K562 (cell line): Measurements from ENCODE around the gene DCXR. TPM values are rescaled to one million over a fixed set of nuclear protein-coding genes. Genes with fewer than 3 reads are reported as not detected.

Source experiments
- DDX20 ChIP-seq: fragments of 450-650 bp; IDR thresholded peaks from 2 replicates; pipeline ENCODE4 v1.6.1; 2016; ENCODE audit warnings: missing genetic modification characterization, low read depth, mild to moderate bottlenecking, missing compliant biosample characterization, moderate library complexity
- DIDO1 ChIP-seq: fragments of 450-650 bp; IDR thresholded peaks from 2 replicates; pipeline ENCODE4 v1.6.1; 2016; ENCODE audit warnings: low read depth, missing biosample characterization, missing genetic modification characterization
- MBD2 ChIP-seq: sonication (generic); IDR thresholded peaks from 2 replicates; pipeline ENCODE4 v1.6.1; 2016; ENCODE audit warnings: low read depth, borderline replicate concordance
- SOX6 ChIP-seq: fragments of 450-650 bp; IDR thresholded peaks from 2 replicates; pipeline ENCODE4 v1.6.1; 2014; ENCODE audit warnings: mild to moderate bottlenecking
- ZNF24 ChIP-seq: fragments of 450-650 bp; IDR thresholded peaks from 2 replicates; pipeline ENCODE4 v1.6.1; 2016
- ZNF408 ChIP-seq: fragments of 250-450 bp; sonication (Bioruptor Pico); IDR thresholded peaks from 2 replicates; pipeline ENCODE4 v1.4.0; 2020; ENCODE audit warnings: low read depth, mild to moderate bottlenecking, moderate library complexity
- polyA plus RNA-seq, 8 experiments: library from polyadenylated mRNA; depleted of rRNA in 4 of 8; stranded (reverse) in 5 of 8; unstranded in 3 of 8; fragments of >200 nt; fragmentation: Nextera tagmentation in 2 of 8; fragmentation: Illumina TruSeq in 1 of 8; extraction: Ambion mirVana in 2 of 8; extraction: Trizol in 1 of 8; gene quantifications; 2 replicates each; pipeline versions ENCODE4 v1.2.1 to v1.2.3, GENCODE V29; 2011 to 2014; ENCODE audit warnings: inconsistent platforms in 1 of 8, missing spikeins in 1 of 8
- total RNA-seq, 7 experiments: library from RNA; depleted of rRNA in 6 of 7; stranded (reverse); fragments of >200 nt in 6 of 7; fragmentation: Illumina TruSeq in 2 of 7; extraction: Trizol in 2 of 7; gene quantifications; 2 replicates each; pipeline versions ENCODE4 v1.2.1 to v1.2.3, GENCODE V29; 2011 to 2021; ENCODE audit warnings: low replicate concordance in 1 of 7
- TF ChIP-seq, protein P1 (sequence below): sonication (generic); formaldehyde crosslinking; IDR thresholded peaks from 2 replicates; pipeline ENCODE4 v1.8.0; 2022; ENCODE audit warnings: mild to moderate bottlenecking, low read depth, missing genetic modification reagents
- TF ChIP-seq, protein P2 (sequence below): fragments of 450-650 bp; formaldehyde crosslinking; IDR thresholded peaks from 2 replicates; pipeline ENCODE4 v1.4.0; 2022; ENCODE audit warnings: missing genetic modification characterization

Gene DCXR
- total and polyA plus RNA-seq, 9 of the 15 experiments (the other 6 are each of a cell fraction or from before 2014, with no cell fraction given) = 21.3 to 274 (median 156) TPM

DNA sequence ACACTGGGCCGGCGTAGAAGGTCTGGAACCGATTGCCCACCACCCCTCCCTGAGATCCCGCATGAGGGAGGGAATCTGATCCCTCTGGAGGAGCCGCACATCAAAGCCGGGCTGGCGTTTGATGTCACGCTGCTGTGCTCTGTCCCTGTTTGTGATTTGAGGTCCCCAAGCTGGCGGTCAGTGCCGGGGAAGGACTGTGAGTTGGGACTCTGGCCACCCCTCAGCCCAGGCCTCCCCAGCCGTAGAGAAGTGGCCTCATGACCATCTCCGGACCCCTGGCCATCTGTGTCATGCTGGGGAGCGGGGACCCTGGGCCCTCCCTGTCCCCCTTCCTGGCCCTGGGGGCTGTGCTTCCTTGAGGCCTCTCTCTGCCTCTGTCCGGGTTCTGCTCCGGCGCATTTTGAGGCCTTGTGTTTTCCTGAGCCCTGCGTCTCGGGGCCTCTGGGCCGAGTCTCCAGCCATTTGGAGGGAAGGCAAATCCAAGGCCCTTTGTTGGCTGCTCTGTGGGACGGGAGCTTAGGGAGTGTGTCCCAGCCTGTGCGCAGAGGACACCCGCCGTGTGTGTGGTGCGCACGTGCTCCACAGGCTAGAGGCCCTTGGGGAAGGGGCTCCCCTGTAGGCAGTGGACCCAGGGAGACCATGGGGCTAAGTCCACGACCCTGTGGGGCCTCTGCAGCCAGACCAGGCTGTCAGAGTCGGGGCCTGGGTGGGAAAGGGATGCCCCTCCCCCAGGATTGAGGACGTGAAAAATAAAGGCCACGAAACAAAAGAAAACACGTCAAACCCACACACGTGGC, 45.0 kb downstream of the DCXR start (continued):
- TF ChIP-seq, protein P1, sequence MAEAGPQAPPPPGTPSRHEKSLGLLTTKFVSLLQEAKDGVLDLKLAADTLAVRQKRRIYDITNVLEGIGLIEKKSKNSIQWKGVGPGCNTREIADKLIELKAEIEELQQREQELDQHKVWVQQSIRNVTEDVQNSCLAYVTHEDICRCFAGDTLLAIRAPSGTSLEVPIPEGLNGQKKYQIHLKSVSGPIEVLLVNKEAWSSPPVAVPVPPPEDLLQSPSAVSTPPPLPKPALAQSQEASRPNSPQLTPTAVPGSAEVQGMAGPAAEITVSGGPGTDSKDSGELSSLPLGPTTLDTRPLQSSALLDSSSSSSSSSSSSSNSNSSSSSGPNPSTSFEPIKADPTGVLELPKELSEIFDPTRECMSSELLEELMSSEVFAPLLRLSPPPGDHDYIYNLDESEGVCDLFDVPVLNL (CRISPR knock-in tag) = no peak
- TF ChIP-seq ZNF24 = no peak
- TF ChIP-seq DDX20 = no peak
- no peak for TF ChIP-seq ZNF408 (CRISPR knock-in tag)
- no peak for TF ChIP-seq MBD2
- TF ChIP-seq SOX6 = no peak
- TF ChIP-seq DIDO1 (tag) = no peak
- TF ChIP-seq, protein P2, sequence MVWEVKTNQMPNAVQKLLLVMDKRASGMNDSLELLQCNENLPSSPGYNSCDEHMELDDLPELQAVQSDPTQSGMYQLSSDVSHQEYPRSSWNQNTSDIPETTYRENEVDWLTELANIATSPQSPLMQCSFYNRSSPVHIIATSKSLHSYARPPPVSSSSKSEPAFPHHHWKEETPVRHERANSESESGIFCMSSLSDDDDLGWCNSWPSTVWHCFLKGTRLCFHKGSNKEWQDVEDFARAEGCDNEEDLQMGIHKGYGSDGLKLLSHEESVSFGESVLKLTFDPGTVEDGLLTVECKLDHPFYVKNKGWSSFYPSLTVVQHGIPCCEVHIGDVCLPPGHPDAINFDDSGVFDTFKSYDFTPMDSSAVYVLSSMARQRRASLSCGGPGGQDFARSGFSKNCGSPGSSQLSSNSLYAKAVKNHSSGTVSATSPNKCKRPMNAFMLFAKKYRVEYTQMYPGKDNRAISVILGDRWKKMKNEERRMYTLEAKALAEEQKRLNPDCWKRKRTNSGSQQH (CRISPR knock-in tag) = no peak
